Activated T-cell treated with anti-CD3 and anti-CD28 coated beads, Interleukin-2, amount 50 U/mL, for 1 hour (primary cell): ENCODE data around the gene CHST9.

Experiments
- DNase-seq: peaks from one replicate; pipeline ENCODE4 v3.0.0-alpha.2; 2020

The CHST9 gene

DNA sequence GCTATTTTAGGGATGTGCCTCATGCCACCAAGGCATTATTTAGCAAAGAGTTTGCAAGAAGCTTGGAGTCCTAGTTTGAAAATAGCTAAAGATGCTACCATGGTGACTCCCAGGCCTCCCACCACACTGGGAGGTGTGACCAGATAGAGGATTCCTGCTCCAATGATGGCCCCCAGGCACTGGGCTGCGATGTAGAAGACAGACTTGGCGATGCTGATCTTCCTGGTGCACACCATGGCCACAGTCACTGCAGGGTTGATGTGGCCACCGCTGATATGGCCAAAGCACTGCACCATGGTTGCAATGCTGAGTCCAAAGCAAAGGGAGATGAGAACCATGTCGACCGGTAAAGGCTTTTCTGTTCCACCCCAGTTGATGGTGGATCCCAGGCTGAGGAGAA, 323.0 kb downstream of the CHST9 start:
- no peak for DNase-seq
